ENCODE results near the gene NUB1.

Gene NUB1

DNA sequence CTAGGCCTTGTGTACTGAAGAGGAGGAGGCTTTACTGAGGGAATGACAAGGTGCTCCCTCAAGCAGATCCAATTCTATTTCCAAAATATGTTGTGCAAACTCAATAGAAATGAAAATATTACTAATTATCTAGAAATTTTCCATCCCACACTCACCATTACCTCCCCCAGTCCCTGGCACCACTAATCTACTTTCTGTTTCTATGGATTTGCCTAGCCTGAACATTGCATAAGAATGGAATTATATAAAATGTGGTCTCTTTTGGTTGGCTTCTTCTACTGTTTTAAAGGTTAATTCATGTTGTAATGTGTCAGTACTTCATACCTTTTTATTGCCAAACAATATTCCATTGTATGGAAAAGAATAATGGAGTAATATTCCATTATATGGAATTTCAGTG, 18.7 kb upstream of the NUB1 start:
- DNase-seq (no peak), ATAC-seq (replicated peaks) (no peak)
- H3K27ac Mint-ChIP-seq: no peak overlapping the region
- no peak overlapping the region for H3K4me3 Mint-ChIP-seq
- peaks cover 2 to 14% of the 10 kb centered on the region in 2 donors for H3K36me3 Mint-ChIP-seq
- H3K27me3 Mint-ChIP-seq: peaks cover 0 to 6% of the 10 kb centered on the region in 2 donors
- H3K9me3 Mint-ChIP-seq: peaks cover 9 to 13% of the 10 kb centered on the region in 2 donors
- no peaks in the 10 kb centered on the region for H3K4me1 Mint-ChIP-seq

DNA sequence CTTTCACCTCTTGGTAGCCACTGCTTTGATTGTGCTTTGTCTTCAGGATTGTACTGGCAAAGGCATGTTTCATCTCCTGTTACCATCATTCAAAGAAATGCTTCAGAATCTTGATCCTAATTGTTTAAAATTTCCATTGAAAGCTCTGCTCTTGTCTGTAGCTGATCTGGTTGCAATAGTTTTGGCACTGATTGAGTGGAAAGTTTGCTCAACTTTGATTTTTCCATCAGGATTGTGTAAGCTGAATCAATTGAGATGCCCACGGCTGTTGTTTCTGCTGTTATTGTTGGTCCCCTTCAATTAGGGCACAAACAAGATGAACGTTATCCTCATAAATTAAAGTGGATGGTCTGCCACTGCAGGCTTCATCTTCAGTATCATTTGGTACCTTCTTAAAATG, 14.6 kb upstream of the NUB1 start:
- H3K4me3 Mint-ChIP-seq: no peak overlapping the region
- DNase-seq: no peak
- no peaks in the 10 kb centered on the region for H3K4me1 Mint-ChIP-seq
- H3K27me3 Mint-ChIP-seq: peaks cover 0 to 6% of the 10 kb centered on the region in 2 donors
- no peak for ATAC-seq (replicated peaks)
- peaks cover 0 to 1% of the 10 kb centered on the region in 2 donors for H3K9me3 Mint-ChIP-seq
- H3K27ac Mint-ChIP-seq: no peak overlapping the region
- peaks cover 0 to 4% of the 10 kb centered on the region in 2 donors for H3K36me3 Mint-ChIP-seq

DNA sequence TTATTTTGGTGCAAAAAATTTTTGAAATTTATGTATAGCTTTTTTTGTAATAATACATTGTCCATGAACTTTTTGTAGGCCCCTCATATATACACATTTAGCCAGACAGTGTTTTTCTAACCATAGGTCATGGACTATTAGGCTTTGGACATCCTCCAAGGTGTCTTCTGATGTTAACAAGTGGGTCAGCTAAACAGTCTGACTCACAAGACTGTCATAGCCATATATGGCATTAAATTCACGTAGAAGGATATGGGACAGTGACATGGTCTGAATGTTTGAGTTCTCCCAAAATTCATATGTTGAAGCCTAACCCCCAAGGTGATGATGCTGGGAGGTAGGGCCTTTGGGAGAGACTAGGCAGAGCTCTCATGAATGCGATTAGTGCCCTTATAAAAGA, 14.0 kb upstream of the NUB1 start:
- peaks cover 0 to 4% of the 10 kb centered on the region in 2 donors for H3K36me3 Mint-ChIP-seq
- ATAC-seq (replicated peaks) (no peak), DNase-seq (no peak)
- H3K4me3 Mint-ChIP-seq: no peak overlapping the region
- no peaks in the 10 kb centered on the region for H3K4me1 Mint-ChIP-seq
- H3K27ac Mint-ChIP-seq: no peak overlapping the region
- no peaks in the 10 kb centered on the region for H3K9me3 Mint-ChIP-seq
- H3K27me3 Mint-ChIP-seq: peaks cover 0 to 6% of the 10 kb centered on the region in 2 donors

DNA sequence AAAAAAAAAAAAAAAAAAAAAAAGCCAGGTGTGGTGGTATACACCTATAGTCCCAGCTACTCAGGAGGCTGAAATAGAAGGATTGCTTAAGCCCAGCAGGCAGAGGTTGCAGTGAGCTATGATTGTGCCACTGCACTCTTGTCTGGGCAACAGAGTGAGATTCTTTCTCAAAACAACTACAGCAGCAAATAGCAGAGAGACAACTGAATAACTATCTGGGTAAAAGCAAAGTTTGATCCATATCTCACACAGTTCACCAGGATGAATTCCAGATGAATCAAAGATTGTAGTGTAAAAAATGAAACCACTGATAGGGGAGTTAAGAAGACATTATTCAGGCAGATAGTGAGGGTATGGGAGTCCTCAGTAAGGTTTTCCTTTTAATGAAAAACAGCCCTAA, 11.4 kb upstream of the NUB1 start:
- H3K4me1 Mint-ChIP-seq: peaks cover 4 to 7% of the 10 kb centered on the region in 2 donors
- no peak for ATAC-seq (replicated peaks)
- H3K27ac Mint-ChIP-seq: no peak overlapping the region
- peaks cover 0 to under 1% of the 10 kb centered on the region in 2 donors for H3K27me3 Mint-ChIP-seq
- H3K36me3 Mint-ChIP-seq: peaks cover 0 to 4% of the 10 kb centered on the region in 2 donors
- DNase-seq: no peak
- H3K9me3 Mint-ChIP-seq: no peaks in the 10 kb centered on the region
- H3K4me3 Mint-ChIP-seq: no peak overlapping the region

DNA sequence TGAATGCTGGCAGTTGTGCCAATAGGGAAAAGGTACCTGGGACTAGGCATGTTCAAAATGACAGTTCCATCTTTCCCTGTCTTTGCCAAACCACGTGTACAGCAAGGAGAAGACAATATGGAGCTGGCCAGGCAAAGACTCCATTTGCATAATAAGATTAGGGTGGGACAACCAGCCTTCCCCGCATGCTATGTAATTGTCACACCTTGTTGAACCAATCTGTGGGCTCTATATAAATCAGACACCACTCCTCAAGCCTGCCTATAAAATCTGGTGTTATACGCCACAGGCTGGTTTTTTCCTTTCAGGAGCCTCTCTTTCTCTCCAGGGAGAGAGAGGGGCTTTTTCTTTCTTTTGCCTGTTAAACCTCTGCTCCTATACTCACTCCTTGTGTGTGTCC, 11.0 kb upstream of the NUB1 start:
- H3K27me3 Mint-ChIP-seq: no peaks in the 10 kb centered on the region
- no peak overlapping the region for H3K27ac Mint-ChIP-seq
- H3K4me3 Mint-ChIP-seq: no peak overlapping the region
- H3K36me3 Mint-ChIP-seq: peaks cover 0 to 4% of the 10 kb centered on the region in 2 donors
- no peaks in the 10 kb centered on the region for H3K9me3 Mint-ChIP-seq
- DNase-seq (no peak), ATAC-seq (replicated peaks) (no peak)
- H3K4me1 Mint-ChIP-seq: peaks cover 4 to 7% of the 10 kb centered on the region in 2 donors

DNA sequence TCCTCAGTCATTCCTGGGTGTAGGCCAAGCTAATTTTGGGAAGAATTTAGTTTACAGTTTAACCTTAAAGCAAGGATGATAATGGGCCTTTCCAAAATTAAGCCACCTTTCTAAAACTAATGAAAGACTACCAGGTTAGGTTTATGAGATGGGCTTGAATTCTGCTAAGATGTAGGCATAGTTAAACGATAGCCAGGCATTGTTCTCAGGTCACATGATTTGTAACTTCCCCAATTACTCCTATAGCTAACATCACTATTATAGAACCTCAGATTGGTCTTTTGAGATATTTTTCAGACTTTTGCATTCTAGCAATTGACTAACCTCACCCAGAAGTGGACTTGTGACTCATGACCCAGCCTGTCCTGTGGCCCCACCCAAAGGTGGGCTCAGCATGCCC, 7.0 kb upstream of the NUB1 start:
- Mint-ChIP-seq H3K27me3 (no peaks in the 10 kb centered on the region), H3K36me3 (peaks cover 5 to 6% of the 10 kb centered on the region in 2 donors), H3K27ac (no peak overlapping the region), H3K4me1 (peaks cover 19 to 28% of the 10 kb centered on the region in 2 donors), H3K4me3 (no peak overlapping the region), H3K9me3 (peaks cover 3 to 4% of the 10 kb centered on the region in 2 donors)
- DNase-seq (no peak), ATAC-seq (replicated peaks) (no peak)

DNA sequence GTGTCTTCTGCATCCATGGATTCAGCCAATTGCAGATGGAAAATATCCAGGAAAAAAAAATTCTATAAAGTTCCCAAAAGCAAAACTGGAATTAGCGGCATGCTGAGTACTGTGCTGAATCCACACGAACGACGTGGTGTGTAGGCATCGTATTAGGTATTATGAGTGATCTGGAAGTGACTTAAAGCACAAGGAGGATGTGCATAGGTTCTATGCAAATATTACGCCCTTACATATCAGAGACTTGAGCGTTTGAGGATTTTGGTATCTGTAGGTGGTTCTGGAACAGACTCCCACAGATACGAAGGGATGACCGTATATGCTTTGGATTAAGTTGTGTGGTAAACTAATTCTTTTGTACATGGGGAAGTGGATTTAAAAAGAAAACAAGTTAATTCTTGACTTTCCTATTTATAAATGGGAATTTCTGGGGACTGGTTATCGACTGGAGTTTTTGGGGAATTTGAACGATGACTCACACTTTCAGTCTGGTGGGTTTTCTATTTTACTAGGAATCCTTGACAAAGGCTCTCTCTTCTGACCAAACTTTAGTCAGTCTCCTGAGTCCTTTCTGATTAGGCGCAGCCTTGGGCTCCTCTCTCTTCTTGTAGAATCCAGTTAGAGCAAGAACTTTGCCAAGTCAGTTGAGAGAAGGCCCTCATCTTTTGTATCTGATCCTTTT, 5.4 kb upstream of the NUB1 start:
- Mint-ChIP-seq H3K4me1 (peaks cover 30 to 42% of the 10 kb centered on the region in 2 donors), H3K36me3 (peaks cover 5 to 6% of the 10 kb centered on the region in 2 donors), H3K27ac (peak overlapping the region; percentile 27), H3K4me3 (no peak overlapping the region), H3K9me3 (peaks cover 4 to 5% of the 10 kb centered on the region in 2 donors), H3K27me3 (no peaks in the 10 kb centered on the region)
- ATAC-seq (replicated peaks) (peak in 1 of 2 donors; percentile 28), DNase-seq (no peak)

DNA sequence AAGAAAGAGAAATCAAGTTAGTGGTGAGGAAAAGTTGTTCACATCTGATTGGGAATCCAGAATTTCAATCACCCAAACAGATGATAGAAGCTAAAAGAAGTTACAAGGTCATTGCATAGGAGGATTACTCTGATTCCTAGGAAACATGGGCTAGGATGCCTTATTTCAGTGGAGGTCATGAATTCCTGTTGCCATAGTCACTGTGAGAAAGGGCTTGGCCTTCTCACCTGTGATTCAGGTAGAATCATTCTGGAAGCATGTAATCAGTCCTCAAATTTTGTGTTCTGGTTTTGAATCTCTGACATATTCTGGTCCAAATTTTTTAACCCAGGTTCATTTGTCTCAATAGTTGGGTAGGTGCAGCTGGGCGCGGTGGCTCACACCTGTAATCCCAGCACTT, 4.3 kb upstream of the NUB1 start:
- H3K36me3 Mint-ChIP-seq: peaks cover 5 to 6% of the 10 kb centered on the region in 2 donors
- peaks cover 4 to 5% of the 10 kb centered on the region in 2 donors for H3K9me3 Mint-ChIP-seq
- H3K27me3 Mint-ChIP-seq: no peaks in the 10 kb centered on the region
- H3K27ac Mint-ChIP-seq: no peak overlapping the region
- peaks cover 30 to 42% of the 10 kb centered on the region in 2 donors for H3K4me1 Mint-ChIP-seq
- ATAC-seq (replicated peaks) (no peak), DNase-seq (no peak)
- no peak overlapping the region for H3K4me3 Mint-ChIP-seq

DNA sequence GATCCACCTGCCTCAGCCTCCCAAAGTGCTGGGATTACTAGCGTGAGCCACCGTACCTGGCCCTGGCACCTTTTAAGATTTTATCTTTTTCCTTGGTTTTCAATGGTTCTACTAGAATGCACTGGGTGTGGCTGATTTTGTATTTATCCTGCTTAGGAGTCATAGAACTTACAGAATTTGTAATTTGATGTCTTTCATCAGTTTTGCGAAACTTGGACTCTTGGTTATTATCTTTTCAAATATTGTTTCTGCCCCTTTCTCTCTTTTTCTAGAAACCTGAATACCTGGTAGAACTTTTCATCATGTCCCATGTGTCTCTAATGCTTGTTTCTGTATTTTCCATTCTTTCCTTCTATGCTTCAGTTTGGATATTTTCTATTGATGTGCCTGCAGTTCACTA, 2.8 kb upstream of the NUB1 start:
- DNase-seq (no peak), ATAC-seq (replicated peaks) (no peak)
- Mint-ChIP-seq H3K27me3 (no peaks in the 10 kb centered on the region), H3K9me3 (peaks cover 4 to 5% of the 10 kb centered on the region in 2 donors), H3K27ac (peak overlapping the region; percentile 94), H3K36me3 (peaks cover 5 to 9% of the 10 kb centered on the region in 2 donors), H3K4me3 (peak overlapping the region in 1 of 2 donors; percentile 13), H3K4me1 (peaks cover 32 to 46% of the 10 kb centered on the region in 2 donors)

DNA sequence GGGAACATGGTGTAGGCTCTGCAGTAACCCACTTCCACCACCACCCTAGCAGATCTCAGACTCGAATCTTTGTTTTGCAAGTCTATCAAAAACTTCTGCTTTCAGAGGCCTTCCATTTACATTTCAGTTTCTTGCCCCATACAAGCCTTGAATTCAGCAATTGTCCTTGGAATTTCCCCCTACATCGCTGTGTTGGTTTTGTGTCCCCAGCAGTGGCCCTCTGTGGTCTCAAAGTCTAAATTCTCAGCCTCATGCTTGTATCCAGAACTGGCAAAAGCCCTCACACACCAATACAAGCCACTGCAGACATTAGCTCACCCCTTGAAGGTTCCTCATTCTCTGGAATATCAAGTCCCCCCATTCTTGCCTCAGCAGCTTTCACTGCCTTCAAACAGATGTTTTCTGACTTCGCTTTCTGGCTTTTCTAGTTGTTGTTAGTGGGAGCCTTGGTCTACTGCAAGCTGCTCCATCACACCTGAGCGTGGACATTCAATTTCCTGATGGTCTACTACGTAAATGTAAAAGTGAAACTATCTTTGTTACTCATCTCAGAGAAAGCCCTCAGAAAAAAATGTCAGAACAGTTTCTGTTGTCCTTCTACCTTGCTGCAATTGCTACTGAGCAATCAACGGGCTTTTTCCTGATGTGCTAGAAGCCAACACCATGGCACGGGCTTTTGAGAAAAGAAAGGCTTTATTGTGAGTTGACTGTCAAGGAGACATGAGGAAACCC, 1.8 kb upstream of the NUB1 start:
- Mint-ChIP-seq H3K4me3 (peak overlapping the region; percentile 65 to 69), H3K4me1 (peaks cover 31 to 43% of the 10 kb centered on the region in 2 donors)

DNA sequence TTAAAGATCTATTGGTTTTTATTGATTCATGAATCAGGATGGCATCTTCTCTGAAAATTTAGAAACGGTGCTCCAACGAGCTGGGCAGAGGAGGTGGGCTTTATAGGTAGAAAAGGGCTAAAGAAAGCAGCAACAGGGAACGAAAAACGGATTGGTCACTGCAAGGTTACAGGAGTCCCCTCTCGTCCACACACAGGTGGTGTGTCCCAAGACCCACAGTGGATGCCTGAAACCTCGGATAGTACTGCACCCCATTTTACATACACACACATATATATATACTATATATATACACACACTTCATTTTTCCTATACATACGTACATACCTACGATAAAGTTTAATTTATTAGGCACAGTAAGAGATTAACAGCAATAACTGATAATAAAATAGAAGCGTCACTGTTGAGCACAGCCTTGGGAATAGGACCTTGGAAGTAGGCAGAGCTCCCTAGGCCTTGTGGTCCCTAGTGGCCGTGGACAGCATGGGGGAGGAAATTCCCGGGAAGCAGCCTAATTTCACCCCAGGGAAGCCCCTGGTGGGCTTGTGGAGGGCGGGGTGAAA, 737 bp upstream of the NUB1 start:
- Mint-ChIP-seq H3K27ac (peak overlapping the region; percentile 94), H3K27me3 (no peaks in the 10 kb centered on the region), H3K9me3 (peaks cover 4 to 5% of the 10 kb centered on the region in 2 donors), H3K36me3 (peaks cover 9 to 13% of the 10 kb centered on the region in 2 donors), H3K4me3 (peak overlapping the region; percentile 21 to 89), H3K4me1 (peaks cover 31 to 47% of the 10 kb centered on the region in 2 donors)
- no peak for DNase-seq
- no peak for ATAC-seq (replicated peaks)

More for the DNA sequence above, 1.8 kb upstream of the NUB1 start:
- H3K27ac Mint-ChIP-seq: peak overlapping the region; percentile 94
- peaks cover 4 to 5% of the 10 kb centered on the region in 2 donors for H3K9me3 Mint-ChIP-seq
- DNase-seq: peak; percentile 31
- H3K27me3 Mint-ChIP-seq: no peaks in the 10 kb centered on the region
- peak; percentile 49 to 58 for ATAC-seq (replicated peaks)
- peaks cover 5 to 10% of the 10 kb centered on the region in 2 donors for H3K36me3 Mint-ChIP-seq

DNA sequence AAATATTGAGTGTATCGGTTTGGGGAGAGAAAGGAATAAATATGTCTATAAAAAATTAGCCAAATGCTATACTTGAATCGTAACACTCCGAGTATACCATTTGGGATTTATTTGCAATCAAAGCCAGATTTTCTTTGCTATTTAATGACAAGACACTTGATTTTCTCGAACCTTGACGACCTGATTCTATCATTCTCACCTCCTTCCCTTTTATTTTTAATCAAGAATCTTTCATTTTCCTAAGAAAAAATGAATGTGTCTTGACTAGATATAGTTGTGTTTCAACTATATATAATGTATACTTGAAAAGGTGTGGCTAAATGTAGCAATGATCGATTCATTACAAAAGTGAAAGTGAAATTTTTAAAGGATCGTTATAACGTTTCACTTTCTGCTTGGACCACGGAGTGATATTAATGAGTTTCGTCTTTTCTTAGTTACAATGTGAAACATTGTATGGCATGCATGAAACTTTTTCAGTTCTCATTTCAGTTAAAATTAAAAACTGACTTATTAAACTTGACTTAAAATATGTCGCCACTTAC, 562 bp downstream of the NUB1 start:
- ATAC-seq (replicated peaks) (peak; percentile 58 to 60), DNase-seq (no peak)
- Mint-ChIP-seq H3K9me3 (peaks cover 4 to 5% of the 10 kb centered on the region in 2 donors), H3K27me3 (no peaks in the 10 kb centered on the region), H3K4me3 (peak overlapping the region; percentile 86 to 89), H3K36me3 (peaks cover 10 to 14% of the 10 kb centered on the region in 2 donors), H3K4me1 (peaks cover 25 to 45% of the 10 kb centered on the region in 2 donors), H3K27ac (peak overlapping the region; percentile 51)

DNA sequence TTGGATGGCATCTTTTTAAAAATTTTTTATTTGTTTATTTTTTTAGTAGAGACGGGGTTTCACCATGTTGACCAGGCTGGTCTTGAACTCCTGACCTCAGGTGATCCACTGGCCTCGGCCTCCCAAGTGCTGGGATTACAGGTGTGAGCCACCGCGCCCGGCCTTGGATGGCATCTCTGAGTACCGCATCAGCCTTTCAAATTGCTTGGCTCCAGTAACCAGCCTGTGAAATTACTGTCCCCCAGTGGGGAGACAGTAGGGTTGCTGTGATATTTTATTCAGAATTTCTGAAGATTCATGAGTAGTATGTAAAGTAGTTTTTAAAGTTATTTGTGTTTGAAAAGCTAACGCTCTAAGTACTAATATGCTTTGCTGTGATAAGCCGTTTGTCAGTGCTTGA, 1.2 kb downstream of the NUB1 start:
- H3K9me3 Mint-ChIP-seq: peaks cover 4 to 5% of the 10 kb centered on the region in 2 donors
- peak overlapping the region; percentile 65 to 89 for H3K4me3 Mint-ChIP-seq
- H3K36me3 Mint-ChIP-seq: peaks cover 13 to 14% of the 10 kb centered on the region in 2 donors
- DNase-seq: no peak
- ATAC-seq (replicated peaks): no peak
- H3K27me3 Mint-ChIP-seq: no peaks in the 10 kb centered on the region
- H3K4me1 Mint-ChIP-seq: peaks cover 25 to 45% of the 10 kb centered on the region in 2 donors
- H3K27ac Mint-ChIP-seq: peak overlapping the region; percentile 51

DNA sequence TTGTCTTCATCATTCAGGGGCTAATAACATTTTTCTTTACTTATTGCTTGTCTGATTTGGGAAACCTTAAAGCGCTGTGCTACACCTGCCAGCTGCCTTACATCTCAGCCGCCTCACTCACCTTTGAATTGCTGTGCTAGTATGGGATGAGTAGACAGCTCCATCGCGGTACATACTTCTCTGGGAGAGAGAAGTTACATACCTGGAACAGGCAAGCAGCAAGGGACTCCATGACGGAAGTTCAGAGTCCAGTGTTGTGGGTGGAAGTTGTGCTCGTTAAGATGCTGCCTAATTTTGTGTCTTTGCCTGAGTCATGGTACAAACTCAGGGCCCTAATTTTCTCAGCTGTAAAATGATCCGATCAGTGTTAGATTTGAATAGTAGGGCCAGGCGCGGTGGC, 1.9 kb downstream of the NUB1 start:
- Mint-ChIP-seq H3K27ac (peak overlapping the region; percentile 31), H3K9me3 (peaks cover 4 to 5% of the 10 kb centered on the region in 2 donors), H3K36me3 (peaks cover 17 to 18% of the 10 kb centered on the region in 2 donors), H3K4me3 (peak overlapping the region in 1 of 2 donors; percentile 31), H3K4me1 (peaks cover 26 to 51% of the 10 kb centered on the region in 2 donors), H3K27me3 (no peaks in the 10 kb centered on the region)
- no peak for DNase-seq
- no peak for ATAC-seq (replicated peaks)

All from stimulated activated naive B cell treated with anti-CD40 and anti-IgM and Interleukin-4, amounts not matched to agents 10 μg/mL and 1 μg/mL and 100 μg/mL, for 72 hours (primary cell).